Hippocampal formation (tissue), 2 donors: ENCODE data around the gene ARHGEF40.

Experiments
- DNase-seq, 2 donors: peaks; one replicate each; lab custom pipeline; 2025; lab: John Stamatoyannopoulos, UW

Gene ARHGEF40

DNA sequence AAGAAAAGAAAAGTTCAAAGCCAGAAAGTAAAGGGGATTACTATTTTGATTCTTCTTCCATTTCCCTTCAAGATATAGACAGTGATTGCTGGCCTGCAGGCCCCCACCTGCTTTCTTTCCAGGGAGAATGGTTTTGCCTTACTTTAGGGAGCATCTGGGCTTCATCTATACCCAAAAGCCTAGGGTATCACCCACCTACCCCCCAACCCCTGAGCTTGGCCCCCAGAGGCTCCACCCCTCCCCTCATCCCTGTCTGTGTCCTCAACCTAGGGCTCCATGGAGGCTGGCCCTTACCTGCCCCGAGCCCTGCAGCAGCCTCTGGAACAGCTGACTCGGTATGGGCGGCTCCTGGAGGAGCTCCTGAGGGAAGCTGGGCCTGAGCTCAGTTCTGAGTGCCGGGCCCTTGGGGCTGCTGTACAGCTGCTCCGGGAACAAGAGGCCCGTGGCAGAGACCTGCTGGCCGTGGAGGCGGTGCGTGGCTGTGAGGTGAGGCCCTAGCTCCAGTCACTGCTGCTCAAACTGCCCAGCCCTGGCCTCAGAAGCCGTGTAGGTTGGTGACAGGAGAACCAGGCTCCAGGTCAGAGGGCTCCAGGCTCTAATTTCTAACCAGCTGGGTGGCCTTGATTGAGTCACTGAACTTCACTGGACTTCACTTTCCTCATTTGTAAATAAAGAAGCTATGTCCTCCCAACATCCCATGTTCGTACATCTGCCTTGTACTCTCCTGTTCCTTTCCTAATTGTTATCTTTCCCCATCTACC lies 13.6 kb downstream of the ARHGEF40 start:
- DNase-seq: no peak

DNA sequence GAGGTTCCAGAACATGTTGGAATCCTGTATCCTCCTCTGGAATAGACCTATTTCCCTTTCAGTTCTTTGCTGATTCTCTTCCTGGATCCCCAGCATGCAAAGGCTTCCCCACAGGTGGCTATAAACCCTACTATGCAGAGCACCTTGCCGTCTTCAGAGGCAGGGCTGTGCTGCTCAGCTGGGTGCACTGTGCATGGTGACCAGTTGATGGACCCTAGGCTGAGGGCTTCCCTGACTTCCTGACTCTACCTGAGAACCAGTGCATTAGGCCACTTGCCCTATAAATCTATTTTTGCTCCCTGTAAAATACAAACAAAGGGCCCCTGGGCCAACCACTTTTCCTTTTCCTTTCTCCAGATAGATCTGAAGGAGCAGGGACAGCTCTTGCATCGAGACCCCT lies 14.3 kb downstream of the ARHGEF40 start:
- DNase-seq: no peak

- DNase-seq: no peak
These were observed 15.1 kb downstream of the ARHGEF40 start for GRCh38 chr14:21084998-21085853.

DNA sequence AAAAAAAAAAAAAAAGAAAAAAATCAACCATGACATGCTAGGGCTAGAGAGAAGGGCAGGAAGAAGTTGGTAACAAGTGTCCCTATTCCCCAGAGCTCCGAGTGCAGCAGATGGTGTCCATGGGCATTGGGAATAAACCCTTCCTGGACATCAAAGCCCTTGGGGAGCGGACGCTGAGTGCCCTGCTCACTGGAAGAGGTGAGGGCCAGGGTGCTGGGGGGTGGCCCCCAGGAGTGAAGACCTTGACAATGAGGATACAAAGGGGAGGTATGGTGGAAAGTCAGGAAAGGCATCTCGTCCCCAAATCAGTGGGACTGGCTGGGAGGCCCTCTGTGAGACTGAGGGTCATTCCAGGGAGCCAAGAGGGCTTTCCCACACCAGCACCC lies 16.8 kb downstream of the ARHGEF40 start:
- no peak for DNase-seq

DNA sequence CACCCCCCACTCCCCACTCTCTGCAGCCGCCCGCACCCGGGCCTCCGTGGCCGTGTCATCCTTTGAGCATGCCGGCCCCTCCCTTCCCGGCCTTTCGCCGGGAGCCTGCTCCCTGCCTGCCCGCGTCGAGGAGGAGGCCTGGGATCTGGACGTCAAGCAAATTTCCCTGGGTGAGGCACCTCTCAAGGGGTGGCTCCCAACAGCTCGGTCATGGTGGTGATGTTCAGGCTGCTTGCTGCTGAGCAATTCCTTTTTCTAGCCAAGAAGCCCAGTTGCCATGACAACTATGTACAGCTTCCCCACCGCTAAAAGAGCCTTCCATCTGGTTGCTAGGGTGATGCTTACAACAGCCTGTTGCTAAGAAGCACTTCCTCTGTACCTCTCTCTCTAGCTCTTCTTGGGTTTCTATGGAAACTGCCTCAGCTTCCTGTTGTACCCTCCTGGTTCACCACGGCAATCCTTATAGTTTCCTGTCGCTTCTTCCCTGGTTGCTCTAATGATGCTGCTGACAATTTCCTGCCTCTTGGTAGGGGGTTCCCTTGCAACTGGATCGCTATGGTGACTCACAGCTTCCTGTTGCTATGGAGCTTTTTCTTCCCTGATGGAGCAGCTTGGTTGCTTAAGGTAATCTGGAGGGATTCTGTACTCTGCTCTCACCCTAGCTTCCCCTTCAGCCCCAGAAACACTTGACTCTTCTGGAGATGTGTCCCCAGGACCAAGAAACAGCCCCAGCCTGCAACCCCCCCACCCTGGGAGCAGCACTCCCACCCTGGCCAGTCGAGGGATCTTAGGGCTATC lies 17.4 kb downstream of the ARHGEF40 start:
- DNase-seq: peak in 1 of 2 donors; percentile 82

- DNase-seq: no peak
These were observed 18.6 kb downstream of the ARHGEF40 start for GRCh38 chr14:21088687-21089086.

DNA sequence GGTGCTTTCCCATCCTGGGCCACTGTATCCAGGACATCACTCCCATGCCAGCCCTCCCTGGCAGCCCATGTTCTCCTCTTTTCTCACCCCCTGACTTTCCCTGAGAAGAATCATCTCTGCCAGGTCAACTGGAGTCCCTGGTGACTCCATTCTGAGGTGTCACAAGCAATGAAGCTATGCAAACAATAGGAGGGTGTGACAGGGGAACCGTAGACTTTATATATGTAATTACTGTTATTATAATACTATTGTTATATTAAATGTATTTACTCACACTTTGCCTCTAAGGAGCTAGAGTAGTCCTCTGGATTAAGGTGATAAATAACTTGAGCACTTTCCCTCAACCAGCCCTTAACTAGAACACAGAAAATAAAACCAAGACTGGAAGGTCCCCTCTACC lies 19.2 kb downstream of the ARHGEF40 start:
- no peak for DNase-seq

DNA sequence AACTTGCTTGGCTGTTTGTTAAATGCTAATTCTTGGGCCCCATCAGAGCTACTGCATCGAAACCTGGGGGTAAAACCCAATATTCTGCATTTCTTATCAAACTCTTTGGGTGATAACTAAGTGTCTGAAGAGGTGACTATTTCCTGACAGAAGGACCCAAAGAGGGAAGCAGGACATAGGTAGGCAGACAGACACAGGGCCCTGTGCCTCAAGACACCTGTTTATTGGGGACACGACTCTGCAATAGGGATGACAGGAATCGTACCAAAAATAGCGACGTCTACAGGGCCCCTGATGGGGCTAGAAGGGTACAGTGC lies 19.7 kb downstream of the ARHGEF40 start:
- DNase-seq: no peak

GRCh38 chr14:21090194-21090939 lies 20.3 kb downstream of the ARHGEF40 start:
- DNase-seq: no peak

DNA sequence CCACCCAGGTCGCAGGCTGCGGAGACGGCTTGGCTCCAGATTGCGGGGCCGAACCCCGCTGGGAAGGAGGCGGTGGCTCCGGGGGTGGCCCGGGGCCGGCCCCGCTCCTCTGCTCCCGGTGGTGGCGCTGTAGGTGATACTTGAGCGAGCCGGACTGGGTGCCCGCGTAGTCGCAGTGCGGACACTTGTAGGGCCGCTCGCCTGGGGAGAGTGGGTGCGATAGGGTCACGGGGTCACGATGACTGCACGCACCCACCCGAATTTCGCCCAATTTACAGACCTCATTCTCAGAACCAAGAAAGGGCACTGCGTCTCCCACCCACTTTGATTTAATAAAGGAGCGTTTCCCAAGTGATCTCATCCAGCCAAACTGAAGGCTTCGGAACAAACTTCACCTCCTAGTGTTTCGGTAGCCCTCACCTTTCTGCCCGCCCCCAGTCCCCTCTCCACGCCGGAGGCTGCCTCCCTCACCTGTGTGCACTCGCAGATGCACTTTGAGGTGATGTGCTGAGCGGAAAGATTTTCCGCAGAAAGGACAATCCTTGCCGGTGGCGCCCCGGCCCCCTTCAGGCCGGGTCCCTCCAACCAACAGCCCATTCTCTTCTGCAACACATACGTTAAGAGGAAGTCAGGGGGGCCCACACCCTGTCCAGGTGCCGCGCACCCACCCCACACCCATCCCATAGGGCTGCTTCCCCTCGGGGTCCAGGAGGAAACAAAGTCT lies 21.0 kb downstream of the ARHGEF40 start:
- DNase-seq: no peak

GRCh38 chr14:21091821-21092272 lies 21.7 kb downstream of the ARHGEF40 start:
- no peak for DNase-seq

- DNase-seq: peak; percentile 31 to 57
These were observed 22.3 kb downstream of the ARHGEF40 start for GRCh38 chr14:21092273-21093011.

- DNase-seq: no peak
These were observed 22.9 kb downstream of the ARHGEF40 start for GRCh38 chr14:21093018-21093417.

- DNase-seq: no peak
These were observed 23.9 kb downstream of the ARHGEF40 start for GRCh38 chr14:21093769-21094681.

DNA sequence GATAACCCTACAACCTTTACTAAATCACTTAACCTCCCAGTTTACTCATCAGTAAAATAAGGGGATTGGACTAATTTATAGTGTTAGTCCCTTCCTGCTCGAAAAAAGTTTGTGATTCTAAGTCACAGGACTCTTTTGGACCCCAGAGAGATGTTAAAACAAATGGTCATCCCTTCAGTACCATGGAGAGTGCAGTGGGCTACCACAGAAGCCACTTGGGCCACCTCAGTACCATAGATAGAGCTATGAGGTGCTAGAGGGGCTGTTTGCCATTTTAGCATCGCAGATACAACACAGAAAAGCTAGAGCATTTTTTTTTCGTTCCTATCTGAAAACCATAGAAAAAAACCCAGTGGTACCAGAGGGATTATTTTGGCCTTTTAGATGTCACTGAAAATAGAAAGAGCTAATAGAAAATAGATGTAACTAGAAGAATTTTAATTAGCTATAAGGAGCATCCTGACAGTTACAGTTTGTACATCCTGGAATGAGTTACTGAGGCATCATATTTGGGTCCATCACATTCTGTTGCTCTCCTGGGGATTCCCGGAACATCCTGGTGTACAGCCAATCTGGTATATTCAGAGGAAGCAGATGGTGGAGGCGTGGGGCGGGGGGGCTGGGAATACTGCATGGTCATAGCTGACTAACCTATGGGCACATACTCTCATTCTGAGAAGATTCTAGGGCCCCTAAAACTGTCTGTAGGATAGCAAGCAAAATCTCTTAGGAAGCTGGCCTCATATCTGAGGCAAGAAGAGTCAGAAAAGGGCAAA lies 25.5 kb downstream of the ARHGEF40 start:
- no peak for DNase-seq

- DNase-seq: no peak
These were observed 26.3 kb downstream of the ARHGEF40 start for GRCh38 chr14:21096438-21096837.

- no peak for DNase-seq
These were observed 27.0 kb downstream of the ARHGEF40 start for GRCh38 chr14:21096978-21097635.

DNA sequence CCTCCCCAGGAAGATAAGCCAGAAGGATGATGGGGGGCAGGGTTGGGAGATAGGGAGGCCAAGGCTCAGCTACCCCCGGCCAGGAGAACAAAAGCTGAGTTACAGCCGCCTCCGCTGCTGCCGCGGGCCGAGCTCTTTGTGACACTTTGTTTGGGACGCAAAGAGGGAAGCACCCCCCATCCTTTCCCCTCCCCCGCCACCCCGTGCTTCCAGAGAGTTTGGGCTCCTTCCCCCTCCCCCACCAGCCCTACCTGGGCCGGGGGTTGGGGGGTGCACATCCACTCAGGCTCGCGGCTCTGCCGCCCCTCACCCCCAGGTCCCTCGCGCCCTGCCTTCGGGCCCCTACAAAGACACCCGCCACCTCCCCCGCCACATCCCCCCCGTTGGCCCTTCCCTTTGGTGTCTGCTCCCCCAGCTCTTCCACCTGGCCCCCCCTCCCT lies 27.6 kb downstream of the ARHGEF40 start:
- DNase-seq: no peak
